CD4-positive, alpha-beta T cell treated with Interleukin-2 at 100 ng/mL for 4 hours (primary cell): ENCODE data around the gene IGFBP3.
A peak's percentile ranks its signal among the peaks of the same experiment; 100 is the strongest.
"Not testable (repeated sequence)": the region's sequence is repeated elsewhere in the genome, so short reads cannot be mapped to it uniquely, and the experiment has no call there.

ENCODE experiments used
- DNase-seq: peaks from one replicate; pipeline ENCODE4 v3.0.0-alpha.2; 2020; ENCODE audit warnings: low spot score

Gene IGFBP3

GRCh38 chr7:45920502-45921380 is at the start of gene IGFBP3:
IGFBP3 (minus strand) TSS chr7:45921272; CDS start chr7:45921140, 132 bp downstream.
- peak; percentile 29 for DNase-seq

GRCh38 chr7:45970454-45970853 is 49.4 kb upstream of the IGFBP3 start:
- DNase-seq = no peak

GRCh38 chr7:45969940-45970339 is 48.9 kb upstream of the IGFBP3 start:
- DNase-seq = no peak

GRCh38 chr7:45968856-45969541 is 47.9 kb upstream of the IGFBP3 start:
- no peak for DNase-seq

GRCh38 chr7:45968312-45968711 is 47.2 kb upstream of the IGFBP3 start:
- DNase-seq = no peak

- DNase-seq = no peak
These were observed 46.6 kb upstream of the IGFBP3 start for GRCh38 chr7:45967591-45968157.

- no peak for DNase-seq
These were observed 41.8 kb upstream of the IGFBP3 start for GRCh38 chr7:45962861-45963260.

GRCh38 chr7:45957721-45958120 is 36.6 kb upstream of the IGFBP3 start:
- DNase-seq = no peak

- no peak for DNase-seq
These were observed 34.2 kb upstream of the IGFBP3 start for GRCh38 chr7:45955286-45955685.

- not testable (repeated sequence) for DNase-seq
These were observed 32.0 kb upstream of the IGFBP3 start for GRCh38 chr7:45953055-45953454.

GRCh38 chr7:45944058-45944457 is 23.0 kb upstream of the IGFBP3 start:
- DNase-seq = no peak

GRCh38 chr7:45940939-45941338 is 19.9 kb upstream of the IGFBP3 start:
- DNase-seq = no peak

GRCh38 chr7:45940237-45940781 is 19.2 kb upstream of the IGFBP3 start:
- peak; percentile 32 for DNase-seq

GRCh38 chr7:45939574-45939973 is 18.5 kb upstream of the IGFBP3 start:
- no peak for DNase-seq

GRCh38 chr7:45938626-45939302 is 17.7 kb upstream of the IGFBP3 start:
- DNase-seq = no peak

- DNase-seq = no peak
These were observed 16.8 kb upstream of the IGFBP3 start for GRCh38 chr7:45937862-45938261.

- DNase-seq = no peak
These were observed 16.2 kb upstream of the IGFBP3 start for GRCh38 chr7:45937301-45937700.

- no peak for DNase-seq
These were observed 9.9 kb upstream of the IGFBP3 start for GRCh38 chr7:45930967-45931366.

- DNase-seq = no peak
These were observed 6.6 kb upstream of the IGFBP3 start for GRCh38 chr7:45927721-45928120.

- DNase-seq = no peak
These were observed 3.2 kb upstream of the IGFBP3 start for GRCh38 chr7:45924283-45924682.

- no peak for DNase-seq
These were observed 2.7 kb upstream of the IGFBP3 start for GRCh38 chr7:45923818-45924217.

GRCh38 chr7:45923290-45923689 is 2.2 kb upstream of the IGFBP3 start:
- peak; percentile 59 for DNase-seq
